Measurements from ENCODE around the gene FES. TPM values are rescaled to one million over a fixed set of nuclear protein-coding genes. Genes with fewer than 3 reads are reported as not detected.
"Not testable (repeated sequence)": the region's sequence is repeated elsewhere in the genome, so short reads cannot be mapped to it uniquely, and the experiment has no call there.

FES gene
- total RNA-seq, 4 donors from 2014 or later, result 3.6 to 17.9 (median 11.0) TPM

DNA sequence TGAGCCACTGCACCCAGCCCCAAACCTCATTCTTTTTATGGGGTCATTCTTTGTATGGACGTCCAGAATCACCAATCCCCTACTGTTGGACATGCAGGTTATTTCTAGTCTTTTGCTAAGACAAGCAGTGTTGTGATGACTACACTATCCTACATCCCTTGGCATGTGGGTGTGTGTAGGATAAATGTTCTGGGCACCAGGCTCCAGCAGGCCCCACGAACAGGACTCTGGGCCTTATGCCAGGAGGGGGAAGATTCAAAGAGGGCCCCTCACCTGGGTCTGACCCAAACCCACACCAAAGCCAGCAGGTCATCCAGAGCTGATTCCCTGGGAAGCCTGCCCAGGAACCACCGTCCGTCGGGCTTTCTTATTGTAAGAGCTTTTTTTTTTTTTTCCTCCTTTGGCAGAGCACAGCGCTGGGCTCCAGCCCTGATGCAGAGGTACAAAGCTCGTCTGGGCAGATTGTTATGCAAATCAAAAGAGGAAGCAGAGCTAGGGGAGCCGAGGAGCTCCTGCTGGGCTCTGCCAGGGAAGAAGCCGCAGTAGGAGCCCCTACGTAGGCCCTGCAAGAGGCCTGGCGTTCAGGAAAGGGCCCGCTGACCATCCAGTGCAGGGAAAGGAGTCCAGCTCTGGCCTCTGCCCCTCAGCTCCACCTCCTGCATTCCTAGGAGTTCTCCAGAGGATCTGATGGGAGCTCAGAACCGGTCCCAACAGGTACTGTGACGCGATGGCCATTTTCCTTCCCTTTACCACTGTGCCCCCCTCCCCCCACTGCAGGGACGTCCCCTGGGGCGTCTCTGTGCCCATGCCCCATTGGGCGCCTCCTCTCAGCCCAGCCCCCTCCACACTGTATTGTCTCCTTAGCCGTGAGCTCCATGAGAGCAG, 44.9 kb upstream of the FES start:
- DNase-seq (ENCODE audit: low spot score in 2 of 2), result no peak
- H3K4me3 ChIP-seq (ENCODE audit: low read depth, poor library complexity, severe bottlenecking), result no peak overlapping the region
- intact Hi-C loops (cut with DNase I; ENCODE audit: low total_unique reads), result no loop called here
- WGBS, 2 donors, result 45 to 54% methylated on average over 19 of the region's 19 CpGs
- TF ChIP-seq CTCF (IDR thresholded peaks at IDR 0.05), result no peak
- no peak for TF ChIP-seq POLR2A (IDR thresholded peaks at IDR 0.05)

- no peak for TF ChIP-seq CTCF (IDR thresholded peaks at IDR 0.05)
- TF ChIP-seq POLR2A (IDR thresholded peaks at IDR 0.05), result no peak
- 86 to 92% methylated on average over 18 of the region's 18 CpGs for WGBS, 2 donors
- no peak overlapping the region for H3K4me3 ChIP-seq (ENCODE audit: low read depth, poor library complexity, severe bottlenecking)
- DNase-seq (ENCODE audit: low spot score in 2 of 2), result no peak
- intact Hi-C loops (cut with DNase I; ENCODE audit: low total_unique reads), result no loop called here
Measured at GRCh38 chr15:90840157-90840855, 44.0 kb upstream of the FES start.

- no peak for DNase-seq (ENCODE audit: low spot score in 2 of 2)
- intact Hi-C loops (cut with DNase I; ENCODE audit: low total_unique reads), result no loop called here
- 87 to 89% methylated on average over 8 of the region's 8 CpGs for WGBS, 2 donors
- TF ChIP-seq POLR2A (IDR thresholded peaks at IDR 0.05), result no peak
- H3K4me3 ChIP-seq (ENCODE audit: low read depth, poor library complexity, severe bottlenecking), result no peak overlapping the region
Measured at GRCh38 chr15:90840954-90841353, 43.4 kb upstream of the FES start.

- no peak for TF ChIP-seq CTCF (IDR thresholded peaks at IDR 0.05)
- TF ChIP-seq POLR2A (IDR thresholded peaks at IDR 0.05), result no peak
- 72 to 82% methylated on average over 5 of the region's 5 CpGs for WGBS, 2 donors
- intact Hi-C loops (cut with DNase I; ENCODE audit: low total_unique reads), result no loop called here
- DNase-seq (ENCODE audit: low spot score in 2 of 2), result no peak
- no peak overlapping the region for H3K4me3 ChIP-seq (ENCODE audit: low read depth, poor library complexity, severe bottlenecking)
Measured at GRCh38 chr15:90844696-90845095, 39.6 kb upstream of the FES start.

GRCh38 chr15:90845201-90845949, 38.9 kb upstream of the FES start:
- TF ChIP-seq POLR2A (IDR thresholded peaks at IDR 0.05) (no peak), CTCF (IDR thresholded peaks at IDR 0.05) (no peak)
- intact Hi-C loops (cut with DNase I; ENCODE audit: low total_unique reads), result no loop called here
- H3K4me3 ChIP-seq (ENCODE audit: low read depth, poor library complexity, severe bottlenecking), result no peak overlapping the region
- no peak for DNase-seq (ENCODE audit: low spot score in 2 of 2)
- 62 to 64% methylated on average over 9 of the region's 9 CpGs for WGBS, 2 donors

- 90 to 100% methylated on average over 1 of the region's 1 CpG for WGBS, 2 donors
- H3K4me3 ChIP-seq (ENCODE audit: low read depth, poor library complexity, severe bottlenecking); DNase-seq (ENCODE audit: low spot score in 2 of 2); intact Hi-C loops (cut with DNase I; ENCODE audit: low total_unique reads): not testable (repeated sequence)
Measured at GRCh38 chr15:90849424-90849823, 34.9 kb upstream of the FES start.
